MM.1S (cell line): ENCODE measurements around the gene BIRC6.

Experiments used
- DNase-seq: peaks from one replicate; pipeline ENCODE4 v3.0.0-alpha.2; 2015
- H2AFZ ChIP-seq: fragments of 300-600 bp; sonication (generic); 2 replicates; pipeline ENCODE4 v1.6.0; 2016; ENCODE audit warnings: antibody characterized with exemption, low read length
- H3F3A ChIP-seq: fragments of 300-600 bp; sonication (generic); 2 replicates; pipeline ENCODE4 v1.6.1; 2016; ENCODE audit warnings: mild to moderate bottlenecking, antibody characterized with exemption, low read length, moderate library complexity, mixed read lengths; ENCODE audit not compliant: insufficient read depth
- H3K27ac ChIP-seq: fragments of 300-600 bp; sonication (generic); 2 replicates; pipeline ENCODE4 v1.5.1; 2016; ENCODE audit warnings: mild to moderate bottlenecking, low read length
- H3K27me3 ChIP-seq: fragments of 300-600 bp; sonication (generic); replicated peaks from 2 replicates; pipeline ENCODE4 v1.6.0; 2016; ENCODE audit warnings: low read length; ENCODE audit not compliant: insufficient read depth
- H3K36me3 ChIP-seq: fragments of 300-600 bp; sonication (generic); replicated peaks from 2 replicates; pipeline ENCODE4 v1.6.1; 2016; ENCODE audit warnings: mild to moderate bottlenecking, low read length, mixed read lengths; ENCODE audit not compliant: insufficient read depth
- H3K4me1 ChIP-seq: fragments of 300-600 bp; sonication (generic); 2 replicates; pipeline ENCODE4 v1.6.1; 2016; ENCODE audit warnings: low read length, mixed read lengths
- H3K4me2 ChIP-seq: fragments of 300-600 bp; sonication (generic); 2 replicates; pipeline ENCODE4 v1.6.0; 2016; ENCODE audit warnings: low read depth, low read length
- H3K4me3 ChIP-seq: fragments of 300-600 bp; sonication (generic); 2 replicates; pipeline ENCODE4 v1.5.1; 2016; ENCODE audit warnings: low read length, mixed read lengths
- H3K79me2 ChIP-seq: fragments of 300-600 bp; sonication (generic); 2 replicates; pipeline ENCODE4 v1.6.1; 2016; ENCODE audit warnings: mixed run types, low read length, mixed read lengths
- H3K9ac ChIP-seq: fragments of 300-600 bp; sonication (generic); 2 replicates; pipeline ENCODE4 v1.6.1; 2016; ENCODE audit warnings: low read length, mixed read lengths
- H3K9me2 ChIP-seq: fragments of 300-600 bp; sonication (generic); replicated peaks from 2 replicates; pipeline ENCODE4 v1.6.1; 2016; ENCODE audit warnings: mild to moderate bottlenecking, low read length, mixed read lengths; ENCODE audit not compliant: insufficient read depth
- H3K9me3 ChIP-seq: fragments of 300-600 bp; sonication (generic); replicated peaks from 2 replicates; pipeline ENCODE4 v1.6.1; 2016; ENCODE audit warnings: mild to moderate bottlenecking, low read length, mixed read lengths; ENCODE audit not compliant: insufficient read depth
- H4K20me1 ChIP-seq: fragments of 300-600 bp; sonication (generic); 2 replicates; pipeline ENCODE4 v1.6.1; 2016; ENCODE audit warnings: mild to moderate bottlenecking, low read length, moderate library complexity, mixed read lengths; ENCODE audit not compliant: insufficient read depth
- EZH2 ChIP-seq: fragments of 300-600 bp; sonication (generic); optimal IDR thresholded peaks from 2 replicates; pipeline ENCODE3; 2017; ENCODE audit warnings: low read depth, mild to moderate bottlenecking, antibody characterized with exemption, low read length, mixed read lengths
- EZH2phosphoT487 ChIP-seq: fragments of 300-600 bp; sonication (generic); IDR thresholded peaks from 2 replicates; pipeline ENCODE4 v1.6.1; 2018; ENCODE audit warnings: antibody characterized with exemption, low read length
- TF ChIP-seq, protein P1 (sequence below): fragments of 300-600 bp; sonication (generic); IDR thresholded peaks from 2 replicates; pipeline ENCODE4 v1.5.1; 2016; ENCODE audit warnings: antibody characterized with exemption, low read length, mixed read lengths

Gene BIRC6

DNA sequence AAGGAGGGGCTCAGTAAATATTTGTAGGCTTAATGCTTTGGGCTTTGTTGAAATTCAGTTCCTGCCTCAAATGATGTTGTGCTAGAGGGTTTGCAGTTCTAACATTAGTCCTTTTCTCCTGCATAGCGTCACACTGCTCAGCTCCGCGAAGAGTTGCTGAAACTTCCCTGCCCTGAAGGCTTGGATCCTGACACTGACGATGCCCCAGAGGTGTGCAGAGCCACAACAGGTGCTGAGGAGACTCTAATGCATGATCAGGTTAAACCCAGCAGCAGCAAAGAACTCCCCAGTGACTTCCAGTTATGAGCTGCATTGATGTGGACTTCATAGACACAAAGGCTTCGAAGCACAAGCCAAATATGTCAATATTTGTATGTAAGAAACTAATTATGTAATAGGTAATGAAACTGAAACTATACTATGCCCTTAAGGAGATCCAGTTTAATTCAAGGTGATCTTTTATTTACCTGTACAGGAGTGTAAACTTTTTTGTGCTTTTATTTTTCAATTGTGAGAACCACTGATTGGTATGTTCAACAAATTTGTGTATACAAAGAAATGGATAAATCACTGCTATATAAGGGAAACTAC, 260.9 kb downstream of the BIRC6 start:
- H3K27ac ChIP-seq: no peak overlapping the region
- H4K20me1 ChIP-seq: no peaks in the 10 kb centered on the region
- no peaks in the 10 kb centered on the region for H3K79me2 ChIP-seq
- H2AFZ ChIP-seq: no peak overlapping the region
- no peak for DNase-seq
- no peaks in the 10 kb centered on the region for H3F3A ChIP-seq
- H3K9ac ChIP-seq: no peak overlapping the region
- H3K9me2 ChIP-seq: no peaks in the 10 kb centered on the region
- peaks cover 3% of the 10 kb centered on the region; the same call in 1 of the 2 replicates for H3K4me1 ChIP-seq
- no peaks in the 10 kb centered on the region for H3K9me3 ChIP-seq
- TF ChIP-seq, protein P1, sequence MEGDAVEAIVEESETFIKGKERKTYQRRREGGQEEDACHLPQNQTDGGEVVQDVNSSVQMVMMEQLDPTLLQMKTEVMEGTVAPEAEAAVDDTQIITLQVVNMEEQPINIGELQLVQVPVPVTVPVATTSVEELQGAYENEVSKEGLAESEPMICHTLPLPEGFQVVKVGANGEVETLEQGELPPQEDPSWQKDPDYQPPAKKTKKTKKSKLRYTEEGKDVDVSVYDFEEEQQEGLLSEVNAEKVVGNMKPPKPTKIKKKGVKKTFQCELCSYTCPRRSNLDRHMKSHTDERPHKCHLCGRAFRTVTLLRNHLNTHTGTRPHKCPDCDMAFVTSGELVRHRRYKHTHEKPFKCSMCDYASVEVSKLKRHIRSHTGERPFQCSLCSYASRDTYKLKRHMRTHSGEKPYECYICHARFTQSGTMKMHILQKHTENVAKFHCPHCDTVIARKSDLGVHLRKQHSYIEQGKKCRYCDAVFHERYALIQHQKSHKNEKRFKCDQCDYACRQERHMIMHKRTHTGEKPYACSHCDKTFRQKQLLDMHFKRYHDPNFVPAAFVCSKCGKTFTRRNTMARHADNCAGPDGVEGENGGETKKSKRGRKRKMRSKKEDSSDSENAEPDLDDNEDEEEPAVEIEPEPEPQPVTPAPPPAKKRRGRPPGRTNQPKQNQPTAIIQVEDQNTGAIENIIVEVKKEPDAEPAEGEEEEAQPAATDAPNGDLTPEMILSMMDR: no peak
- TF ChIP-seq EZH2phosphoT487: no peak
- TF ChIP-seq EZH2: no peak
- no peaks in the 10 kb centered on the region for H3K27me3 ChIP-seq
- no peak overlapping the region for H3K4me2 ChIP-seq
- H3K4me3 ChIP-seq: no peak overlapping the region
- H3K36me3 ChIP-seq: no peaks in the 10 kb centered on the region; the same call in 1 of the 2 replicates

DNA sequence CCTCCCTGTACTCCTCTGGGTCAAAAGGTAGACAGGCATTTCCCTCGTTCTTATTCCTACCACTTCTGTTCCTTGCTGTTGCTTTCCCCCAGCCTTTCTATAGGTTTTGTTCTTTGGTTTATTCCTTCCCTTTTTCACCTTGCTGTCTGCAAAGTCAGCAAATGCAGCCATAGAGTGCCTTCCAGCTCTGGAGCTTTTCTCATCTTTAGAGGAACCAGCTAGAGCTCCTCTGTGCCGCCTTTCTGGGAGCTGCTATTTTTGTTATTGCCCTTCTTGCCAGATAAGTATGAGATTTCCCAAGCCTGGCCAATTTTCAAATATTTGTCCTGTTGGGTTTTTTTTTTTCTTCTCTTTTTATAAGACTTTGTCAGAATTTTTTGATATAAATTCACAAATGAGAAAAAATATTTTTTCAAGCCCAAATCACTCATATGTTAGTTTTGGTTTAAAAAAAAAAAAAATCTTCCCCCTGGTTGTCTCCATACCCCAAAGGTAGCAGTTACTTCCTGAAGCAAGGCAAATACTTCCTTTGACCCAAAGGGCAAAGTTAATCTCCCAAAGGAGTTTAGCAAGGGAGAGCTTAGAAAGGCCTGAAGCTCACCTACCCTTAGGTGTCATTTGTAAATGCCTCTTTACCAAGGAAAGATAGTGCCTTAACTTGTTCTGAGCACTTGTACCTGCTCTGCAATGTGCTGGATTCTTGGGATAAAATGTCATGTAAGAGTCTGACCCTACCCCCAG, 265.9 kb downstream of the BIRC6 start:
- Histone ChIP-seq H4K20me1 (no peaks in the 10 kb centered on the region), H3K27ac (no peak overlapping the region), H3F3A (peaks cover 7% of the 10 kb centered on the region; the same call in 1 of the 2 replicates), H3K4me2 (no peak overlapping the region), H3K79me2 (no peaks in the 10 kb centered on the region), H3K4me1 (no peaks in the 10 kb centered on the region), H3K9ac (no peak overlapping the region), H3K36me3 (no peaks in the 10 kb centered on the region; the same call in 1 of the 2 replicates), H2AFZ (no peak overlapping the region), H3K4me3 (no peak overlapping the region), H3K27me3 (no peaks in the 10 kb centered on the region), H3K9me2 (no peaks in the 10 kb centered on the region), H3K9me3 (no peaks in the 10 kb centered on the region)
- no peak for TF ChIP-seq EZH2
- no peak for TF ChIP-seq EZH2phosphoT487
- TF ChIP-seq, protein P1: no peak
- no peak for DNase-seq

DNA sequence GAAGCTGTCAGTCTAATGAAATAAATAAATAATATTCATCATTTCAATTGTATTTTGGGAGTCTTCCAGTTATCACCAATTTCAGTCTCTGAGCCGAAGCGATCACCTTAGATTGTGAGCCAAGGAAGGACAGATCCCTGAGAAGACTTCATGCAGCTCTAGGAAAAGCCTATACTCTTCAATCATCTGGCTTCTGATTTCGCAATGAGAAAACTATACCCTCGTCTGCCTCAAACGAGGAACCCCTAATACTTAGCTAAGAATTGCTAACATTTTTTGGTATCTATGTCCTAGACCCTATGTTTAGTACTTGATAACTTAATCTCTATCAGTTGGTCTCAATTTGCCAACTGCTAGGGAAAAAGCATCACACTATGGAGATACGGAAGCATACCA, 266.5 kb downstream of the BIRC6 start:
- Histone ChIP-seq H3K9ac (no peak overlapping the region), H3K4me2 (no peak overlapping the region)
- no peak for DNase-seq

More for the DNA sequence above, 266.5 kb downstream of the BIRC6 start:
- TF ChIP-seq EZH2 (no peak), EZH2phosphoT487 (no peak)
- TF ChIP-seq, protein P1: no peak
- Histone ChIP-seq H3K9me3 (no peaks in the 10 kb centered on the region), H4K20me1 (no peaks in the 10 kb centered on the region), H3K36me3 (no peaks in the 10 kb centered on the region), H3K27me3 (no peaks in the 10 kb centered on the region), H3K9me2 (no peaks in the 10 kb centered on the region), H3K4me1 (no peaks in the 10 kb centered on the region), H2AFZ (no peak overlapping the region), H3F3A (peaks cover 7% of the 10 kb centered on the region; the same call in 1 of the 2 replicates), H3K4me3 (no peak overlapping the region), H3K79me2 (peaks cover 3% of the 10 kb centered on the region), H3K27ac (no peak overlapping the region)
